Limb (tissue), 2 donors: Measurements from ENCODE around the gene AQP2.

Source experiments
- DNase-seq, 2 donors: peaks; one replicate each; pipeline ENCODE4 v3.0.0-alpha.2; 2016; ENCODE audit errors: extremely low spot score in 2 of 2

AQP2 gene

DNA sequence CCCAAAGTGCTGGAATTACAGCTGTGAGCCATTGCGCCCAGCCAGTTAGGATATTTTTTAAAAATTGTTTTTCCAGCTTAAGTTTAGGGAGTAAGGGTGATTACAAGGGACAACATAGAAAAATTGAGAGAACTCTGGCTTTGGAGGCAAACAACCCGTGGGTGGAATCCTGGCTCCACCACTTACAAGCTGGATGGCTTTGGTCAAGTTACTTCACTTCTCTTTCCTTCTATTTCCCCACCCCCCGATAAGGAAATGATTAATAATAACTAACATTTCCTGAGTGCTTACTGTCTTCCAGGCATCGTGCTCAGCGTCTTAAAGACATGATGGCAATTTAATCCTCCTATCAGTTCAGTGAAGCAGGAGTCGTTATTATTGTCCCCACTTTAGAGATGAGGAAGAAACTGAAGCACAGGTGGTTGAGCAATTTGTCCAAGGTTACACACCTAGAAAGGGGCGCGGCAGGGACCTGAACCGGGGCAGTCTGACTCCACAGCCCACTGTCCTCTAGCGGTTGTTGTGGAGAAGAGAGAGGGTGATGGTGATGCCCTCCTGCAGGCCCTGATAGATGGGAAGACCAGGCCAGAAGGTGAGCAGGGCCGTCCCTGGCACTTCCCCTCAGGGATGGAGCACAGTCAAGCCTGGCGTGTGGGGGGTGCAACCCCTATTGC lies 30.2 kb upstream of the AQP2 start:
- no peak for DNase-seq

DNA sequence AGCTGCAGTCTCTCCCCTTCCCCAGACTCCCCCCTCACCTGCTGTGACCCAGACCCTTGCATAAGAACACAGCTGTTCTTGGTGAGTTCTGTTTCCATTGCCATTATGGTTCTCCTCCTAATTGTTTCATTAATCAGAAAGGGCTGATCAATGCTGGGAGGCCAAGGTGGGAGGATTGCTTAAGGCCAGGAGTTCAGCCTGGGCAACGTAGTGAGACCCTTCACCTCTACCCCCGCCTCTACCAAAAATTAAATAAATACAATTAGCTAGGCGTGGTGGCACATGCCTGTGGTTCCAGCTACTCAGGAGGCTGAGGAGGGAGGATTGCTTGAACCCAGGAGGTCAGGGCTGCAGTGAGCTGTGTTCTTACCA lies 29.6 kb upstream of the AQP2 start:
- no peak for DNase-seq

DNA sequence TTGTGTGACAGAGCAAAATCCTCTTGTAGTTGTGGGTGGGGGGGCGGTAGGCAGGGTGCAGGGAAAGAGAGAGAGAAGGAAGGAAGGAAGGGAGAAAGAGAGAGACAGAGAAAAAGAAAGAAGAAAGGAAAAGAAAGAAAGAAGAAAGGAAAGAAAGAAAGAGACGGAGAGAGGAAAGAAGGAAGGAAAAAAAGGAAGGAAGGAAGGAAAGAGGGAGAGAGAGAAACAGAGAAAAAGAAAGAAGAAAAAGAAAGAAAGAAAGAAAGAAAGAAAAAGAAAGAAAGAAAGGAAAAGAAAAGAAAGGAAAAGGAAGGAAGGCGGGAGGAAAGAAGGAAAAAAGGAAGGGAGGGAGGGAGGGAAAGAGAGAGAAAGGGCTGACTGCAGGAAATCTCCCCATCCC lies 29.2 kb upstream of the AQP2 start:
- no peak for DNase-seq

DNA sequence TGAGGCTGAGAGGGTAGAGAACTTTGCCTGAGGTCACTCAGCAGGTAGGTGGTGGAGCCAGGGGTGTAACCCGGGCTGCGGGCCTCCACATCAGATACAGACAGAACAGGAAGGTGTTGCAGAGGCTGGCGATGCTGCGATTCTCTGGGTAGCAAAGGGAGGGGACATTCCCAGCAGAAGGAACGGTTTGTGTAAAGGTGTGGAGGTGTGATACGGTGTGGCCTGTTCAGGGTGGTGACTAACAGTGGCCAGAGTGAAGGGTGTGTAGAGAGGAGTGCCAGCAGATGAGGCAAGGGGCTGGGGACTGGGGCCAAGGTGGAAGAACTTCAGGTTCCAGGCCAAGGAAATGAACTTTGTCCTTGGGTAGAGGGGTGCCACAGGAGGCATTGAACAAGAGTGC lies 28.6 kb upstream of the AQP2 start:
- no peak for DNase-seq

DNA sequence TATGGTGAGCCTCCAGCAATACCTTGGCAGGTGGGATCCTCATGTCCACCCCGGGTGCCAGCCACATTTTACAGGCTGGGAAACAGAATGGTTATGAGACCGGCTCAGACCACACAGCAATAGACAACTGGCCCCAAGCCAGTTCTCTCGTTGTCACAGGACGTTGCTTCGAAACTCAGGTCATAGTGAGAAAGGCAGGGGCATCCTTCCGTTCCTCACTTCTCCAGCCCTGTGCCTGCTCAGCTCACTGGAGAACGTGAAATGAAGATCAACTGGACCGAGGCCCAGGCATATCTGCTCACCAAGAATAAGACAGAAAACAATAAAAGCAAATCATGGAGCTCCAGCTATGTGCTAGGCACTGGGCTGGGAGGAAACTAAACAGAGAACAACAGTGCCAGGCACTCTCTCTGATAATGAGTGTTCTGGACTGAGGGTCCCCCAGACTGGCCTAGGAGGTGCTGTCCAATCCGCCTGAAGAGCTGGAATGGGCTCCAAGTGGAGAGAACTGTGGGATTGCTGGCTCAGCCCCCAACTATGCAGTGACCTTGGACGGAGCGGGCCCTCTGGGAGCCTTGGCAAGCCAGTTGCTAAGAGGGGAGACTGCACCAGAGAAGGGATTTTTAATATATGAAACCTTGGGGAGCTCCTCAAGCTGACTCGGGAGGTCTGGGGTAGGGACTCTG lies 28.0 kb upstream of the AQP2 start:
- DNase-seq, result no peak

DNA sequence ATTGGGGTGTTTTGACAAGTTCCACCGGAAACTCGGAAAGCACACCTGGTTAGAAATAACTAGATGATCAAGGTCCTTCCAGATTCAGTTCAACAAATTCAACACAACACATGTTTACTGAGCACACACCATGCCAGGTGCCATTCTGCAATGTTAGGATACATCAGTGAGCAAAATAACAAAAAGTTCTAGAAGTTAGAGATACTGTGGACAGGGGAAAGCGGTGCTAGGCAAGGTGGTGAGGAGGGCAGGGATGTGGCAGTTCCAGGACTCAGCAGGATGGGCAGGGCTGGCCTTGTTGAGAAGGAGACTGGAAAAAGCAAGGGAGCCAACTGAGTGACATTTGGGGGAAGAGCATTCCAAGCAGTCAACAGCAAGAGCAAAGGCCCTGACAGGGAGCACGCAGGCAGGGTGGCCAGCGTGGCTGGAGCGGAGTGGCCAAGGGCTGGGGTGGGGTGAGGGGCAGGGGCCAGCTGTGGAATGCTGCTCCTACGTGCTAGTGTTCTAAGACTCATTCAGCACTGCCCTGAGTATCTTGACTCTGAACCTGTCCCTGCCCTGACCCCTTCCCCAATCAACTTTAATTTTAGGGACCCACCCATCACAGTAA lies 27.4 kb upstream of the AQP2 start:
- no peak for DNase-seq

DNA sequence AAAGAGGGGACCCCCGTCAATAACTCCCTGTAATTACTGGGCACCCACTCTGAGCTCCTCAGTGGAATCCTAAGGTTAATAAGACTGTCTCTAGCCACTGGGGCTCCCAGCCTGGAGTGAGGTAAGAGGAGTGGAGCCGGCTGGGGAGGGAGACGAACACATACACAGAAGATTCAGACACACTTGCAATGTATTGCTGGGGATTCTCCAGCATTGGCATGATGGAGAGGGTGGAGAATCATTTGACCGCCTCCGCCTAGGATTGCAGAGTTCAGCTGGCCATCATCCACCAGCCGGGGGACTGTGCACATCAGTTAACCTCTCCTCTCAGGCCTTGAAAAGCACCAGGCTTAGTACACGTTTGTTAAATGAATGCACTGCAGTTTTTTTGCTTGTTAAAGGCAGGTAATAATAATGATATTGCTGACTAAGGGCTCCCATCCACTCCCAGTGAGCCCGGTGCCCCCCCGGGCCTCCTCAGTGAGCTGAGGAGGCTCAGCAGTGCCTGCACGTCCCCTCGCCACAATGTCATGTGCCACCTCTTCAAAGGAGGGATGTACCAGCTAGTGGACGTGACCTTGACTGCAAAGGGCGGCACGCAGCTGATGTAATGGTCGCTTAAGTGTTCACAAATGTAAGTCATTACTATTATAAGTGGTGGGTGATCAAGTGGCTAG lies 26.5 kb upstream of the AQP2 start:
- DNase-seq, result no peak

DNA sequence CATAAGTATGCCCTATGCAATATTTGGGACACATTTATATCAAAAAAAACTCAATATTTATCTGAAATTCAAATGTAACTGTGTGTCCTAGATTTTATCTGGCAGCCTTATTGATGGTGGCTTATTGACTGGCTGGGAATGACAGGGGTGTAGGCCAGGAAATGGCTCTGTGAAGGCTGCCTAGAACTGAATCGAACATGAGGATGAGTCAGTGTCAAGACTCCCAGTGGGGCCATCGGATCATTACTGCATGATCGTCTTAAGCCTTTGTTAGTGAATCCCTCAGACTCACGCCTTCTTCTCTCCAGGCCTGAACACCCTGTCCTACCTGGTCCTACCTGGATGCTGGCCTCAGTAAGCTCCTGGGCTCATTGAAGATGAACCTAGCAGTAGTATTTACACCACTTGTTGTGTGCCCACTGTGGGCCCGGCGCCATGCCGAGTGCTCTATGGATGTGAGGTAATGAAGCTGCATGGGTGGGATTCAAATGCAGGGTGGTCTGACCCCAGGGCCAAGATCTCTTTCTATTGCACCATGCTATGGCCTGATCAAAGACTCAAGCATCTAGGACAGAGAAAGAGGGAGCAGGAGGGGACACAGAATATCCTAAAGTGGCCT lies 25.8 kb upstream of the AQP2 start:
- no peak for DNase-seq

DNA sequence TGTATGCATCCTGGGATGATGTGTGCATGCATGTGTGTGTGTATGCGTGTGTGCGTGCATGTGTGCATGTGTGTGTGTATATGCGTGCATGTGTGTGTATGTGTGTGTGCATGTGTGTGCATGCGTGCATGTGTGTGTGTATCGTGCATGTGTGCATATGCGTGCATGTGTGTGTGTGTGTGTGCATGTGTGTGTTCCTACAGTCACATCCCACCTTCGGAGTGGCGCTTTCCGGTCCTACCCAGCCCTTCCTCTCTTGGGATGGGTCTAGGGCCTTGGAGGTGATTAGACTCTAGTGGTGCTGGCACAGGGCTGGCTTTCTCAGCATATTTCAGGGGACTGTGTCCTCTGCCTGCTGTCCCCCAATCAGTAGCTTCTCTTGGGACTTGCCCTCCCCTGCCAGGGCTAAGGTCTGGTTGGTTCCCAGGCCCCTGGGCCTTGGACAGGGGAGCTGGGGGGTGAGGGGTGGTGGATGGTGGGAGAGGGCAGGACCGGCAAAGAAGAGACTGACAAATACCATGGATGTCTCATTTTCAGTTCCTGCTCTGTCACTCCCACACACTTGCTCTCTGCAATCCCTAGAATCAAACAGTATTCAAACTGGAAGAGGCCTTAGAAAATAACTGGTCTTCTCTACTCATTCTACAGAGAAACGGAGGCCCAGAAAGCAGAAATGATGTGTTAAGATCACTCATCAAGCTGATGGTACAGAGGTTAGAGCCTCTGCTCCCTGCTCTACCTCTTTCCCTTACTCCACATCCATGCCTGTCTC lies 24.9 kb upstream of the AQP2 start:
- no peak for DNase-seq

DNA sequence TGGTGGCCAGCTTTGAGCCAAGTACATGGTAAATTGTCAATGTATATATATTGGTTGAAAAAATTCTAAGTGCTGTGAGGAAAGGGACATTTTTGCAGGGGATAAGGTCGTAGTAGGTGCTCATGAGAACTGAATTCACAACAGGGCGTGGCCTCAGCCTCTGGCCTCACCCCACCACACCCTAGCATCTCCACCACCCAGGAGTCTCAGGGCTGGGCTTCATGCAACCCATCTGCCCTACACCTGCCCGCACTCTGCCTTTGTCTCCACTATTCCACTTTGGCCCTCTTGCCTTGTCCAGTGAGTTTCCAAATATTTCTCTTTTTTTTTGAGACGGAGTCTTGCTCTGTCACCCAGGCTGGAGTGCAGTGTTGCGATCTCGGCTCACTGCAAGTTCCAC lies 22.1 kb upstream of the AQP2 start:
- DNase-seq, result no peak

DNA sequence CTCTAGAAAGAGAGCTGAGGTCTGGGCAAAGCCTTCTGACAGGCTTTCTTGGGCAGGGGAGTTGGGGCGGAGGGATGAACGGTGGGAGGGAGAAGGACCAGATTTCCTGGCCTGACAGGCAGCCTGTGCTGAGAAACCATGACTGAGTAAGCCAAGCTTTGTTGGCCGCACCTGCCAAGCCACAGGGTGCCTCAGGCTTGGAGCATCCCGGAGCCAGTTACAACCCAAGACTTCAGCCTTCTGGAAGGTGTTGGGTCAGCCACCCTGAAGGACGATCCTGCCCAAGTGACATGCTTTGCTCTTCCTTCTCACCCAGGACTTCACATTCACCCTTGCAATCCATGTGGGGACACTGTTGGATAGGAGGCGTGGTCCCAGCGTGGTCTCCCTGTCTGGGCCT lies 21.0 kb upstream of the AQP2 start:
- DNase-seq, result no peak

DNA sequence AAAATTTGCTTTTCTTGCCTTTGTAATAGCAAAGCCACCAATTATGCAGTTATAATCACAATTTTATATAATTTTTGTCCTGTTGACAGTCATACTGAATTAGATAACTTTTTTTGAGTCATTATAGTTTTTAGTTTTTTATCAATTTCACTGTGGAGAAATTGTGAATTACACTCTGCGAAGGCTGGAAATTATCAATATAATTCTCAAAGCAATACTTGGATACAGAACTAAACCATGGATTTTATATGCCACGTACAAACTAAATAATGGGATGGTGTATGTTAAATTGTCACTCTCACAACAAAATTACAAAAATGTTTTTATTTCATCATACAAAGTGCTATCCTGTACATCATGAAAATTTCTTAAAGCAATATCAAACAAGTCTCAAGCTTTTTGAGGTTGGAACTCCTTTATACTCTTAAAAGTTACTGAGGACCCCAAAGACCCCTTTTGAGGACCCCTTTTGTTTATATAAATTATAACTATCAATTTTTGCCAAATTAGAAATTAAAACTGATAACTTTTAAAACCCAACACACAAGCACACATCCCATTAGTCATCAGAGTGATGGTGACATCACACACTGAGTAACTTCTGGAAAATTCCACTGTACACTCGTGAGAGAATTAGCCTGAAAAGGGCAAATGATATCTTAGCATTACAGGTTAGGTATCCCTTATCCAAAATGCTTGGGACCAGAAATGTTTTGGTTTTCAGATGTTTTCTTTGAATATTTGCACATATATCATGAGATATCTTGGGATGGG lies 19.8 kb upstream of the AQP2 start:
- no peak for DNase-seq

DNA sequence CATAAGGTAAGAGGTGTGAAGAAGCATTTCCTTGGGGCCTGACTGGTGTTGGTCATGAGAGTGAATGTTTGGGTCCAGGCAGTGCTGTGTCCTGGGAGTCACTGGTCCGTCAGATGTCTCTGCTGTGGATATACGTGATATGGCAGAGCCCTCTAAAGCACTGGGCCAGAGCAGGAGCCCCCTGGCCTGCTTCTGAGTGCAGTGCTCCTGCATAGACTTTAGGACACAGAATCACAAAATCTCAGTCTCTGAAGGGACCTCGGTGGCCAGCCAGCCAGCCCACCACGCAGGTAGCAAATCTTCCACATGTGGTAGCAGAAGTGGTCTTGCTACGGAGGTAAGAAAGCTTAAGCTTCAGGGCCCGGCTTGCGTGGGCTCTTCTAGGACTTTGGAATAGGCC lies 18.5 kb upstream of the AQP2 start:
- no peak for DNase-seq

DNA sequence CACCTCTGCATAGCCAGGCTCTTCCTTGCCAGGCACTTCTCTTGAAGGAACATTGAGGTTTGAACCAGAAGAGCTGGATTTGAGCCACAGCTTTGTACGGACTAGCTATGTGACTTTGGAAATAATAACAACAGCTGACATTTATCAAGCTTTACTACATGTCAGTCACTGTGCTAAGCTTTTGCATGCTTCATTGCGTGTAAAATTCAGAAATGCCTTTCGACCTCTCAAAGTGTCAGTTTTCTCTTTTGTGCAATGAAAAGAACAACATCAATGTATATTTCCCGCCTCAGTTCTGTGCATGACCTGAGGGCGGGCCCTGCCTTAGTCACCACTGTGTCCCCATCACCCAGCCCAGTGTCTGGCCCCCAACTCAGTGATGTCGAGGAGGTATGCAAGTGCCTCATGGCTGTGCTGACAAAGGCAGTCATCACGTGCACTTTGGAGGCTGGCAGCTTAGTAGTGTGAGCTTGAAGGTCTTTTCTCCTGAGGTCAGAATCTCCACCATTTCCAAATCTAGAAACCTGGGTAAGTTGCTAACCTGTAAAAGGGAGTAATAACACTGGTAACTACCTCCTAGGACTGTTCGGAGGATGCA lies 17.9 kb upstream of the AQP2 start:
- DNase-seq, result no peak

DNA sequence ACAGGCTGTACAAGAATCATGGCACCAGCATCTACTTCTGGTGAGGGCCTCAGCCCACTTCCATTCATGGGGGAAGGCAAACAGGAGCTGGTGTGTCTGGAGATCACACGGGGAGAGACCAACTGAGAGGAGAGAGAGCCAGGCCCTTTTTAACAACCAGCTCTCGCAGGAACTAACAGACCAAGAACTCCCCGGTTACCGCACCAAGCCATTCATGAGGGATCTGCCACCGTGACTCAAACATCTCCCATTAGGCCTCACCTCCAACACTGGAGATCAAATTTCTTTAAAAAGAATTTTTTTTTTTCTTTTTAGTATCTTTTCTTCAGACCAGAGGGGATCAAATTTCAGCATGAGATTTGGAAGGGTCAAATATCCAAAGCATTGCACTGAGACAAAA lies 16.7 kb upstream of the AQP2 start:
- no peak for DNase-seq

DNA sequence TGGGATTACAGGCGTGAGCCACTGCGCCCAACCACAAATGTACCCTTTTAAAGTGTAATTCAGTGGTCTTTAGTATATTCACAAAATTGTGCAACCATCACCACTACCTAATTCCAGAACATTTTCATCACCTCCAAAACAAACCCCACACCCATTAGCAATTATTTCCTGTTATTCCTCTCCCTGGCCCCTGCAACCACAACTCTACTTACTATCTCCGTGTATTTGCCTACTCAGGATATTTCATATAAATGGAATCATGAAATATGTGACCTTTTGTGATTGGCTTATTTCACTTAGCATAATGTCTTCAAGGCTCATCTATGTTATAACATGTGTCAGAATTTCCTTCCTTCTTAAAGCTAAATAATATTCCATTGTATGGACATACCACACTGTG lies 16.0 kb upstream of the AQP2 start:
- DNase-seq, result no peak

DNA sequence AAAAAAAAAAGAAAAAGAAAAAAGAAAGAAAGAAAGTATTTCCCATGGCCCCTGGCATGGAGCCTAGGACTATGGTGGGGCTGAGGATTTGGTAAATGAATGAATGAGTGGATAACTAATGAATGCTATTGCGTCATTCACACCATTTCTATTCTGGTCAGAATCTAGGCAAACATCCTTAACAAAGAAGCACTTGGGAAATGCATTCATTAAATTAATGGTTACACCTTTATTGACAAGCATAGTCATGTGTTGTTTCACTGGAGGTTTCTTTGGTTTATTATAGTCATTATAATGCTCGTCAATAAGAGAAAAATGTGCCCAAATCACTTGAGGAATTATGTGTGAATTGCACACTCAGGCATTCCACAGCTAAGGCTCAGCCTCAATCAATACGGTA lies 13.6 kb upstream of the AQP2 start:
- no peak for DNase-seq

DNA sequence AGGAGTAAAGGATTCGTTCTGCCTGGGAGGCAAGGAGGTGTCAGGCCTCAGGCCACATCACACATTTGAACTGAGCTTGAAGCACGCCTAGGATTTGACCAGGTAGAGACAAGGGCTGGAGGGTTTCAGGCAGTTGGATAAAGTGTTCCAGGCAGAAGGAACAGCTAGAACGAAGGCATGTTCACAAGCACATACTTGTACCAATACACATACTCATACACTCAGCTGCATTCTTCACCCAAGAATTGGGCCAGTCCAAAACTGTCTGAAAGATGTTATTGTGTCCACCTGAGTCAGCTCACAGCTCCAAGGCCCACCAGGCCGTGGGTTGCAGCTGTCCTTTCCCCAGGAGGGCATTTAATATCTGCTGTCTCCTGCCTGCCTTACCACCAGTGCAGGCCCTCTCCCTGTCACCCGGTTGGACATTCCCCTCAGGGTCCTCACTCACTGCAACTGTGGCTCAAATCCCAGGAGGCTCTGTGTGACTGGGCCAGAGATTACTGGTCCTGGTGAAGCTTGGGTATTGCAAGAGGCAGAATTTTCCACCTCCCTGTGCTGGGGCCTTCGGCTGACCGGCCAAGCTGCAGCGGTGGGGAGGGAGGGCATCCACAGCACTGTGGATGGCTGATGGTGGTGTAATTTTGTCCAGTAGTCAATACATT lies 12.8 kb upstream of the AQP2 start:
- DNase-seq, result no peak

DNA sequence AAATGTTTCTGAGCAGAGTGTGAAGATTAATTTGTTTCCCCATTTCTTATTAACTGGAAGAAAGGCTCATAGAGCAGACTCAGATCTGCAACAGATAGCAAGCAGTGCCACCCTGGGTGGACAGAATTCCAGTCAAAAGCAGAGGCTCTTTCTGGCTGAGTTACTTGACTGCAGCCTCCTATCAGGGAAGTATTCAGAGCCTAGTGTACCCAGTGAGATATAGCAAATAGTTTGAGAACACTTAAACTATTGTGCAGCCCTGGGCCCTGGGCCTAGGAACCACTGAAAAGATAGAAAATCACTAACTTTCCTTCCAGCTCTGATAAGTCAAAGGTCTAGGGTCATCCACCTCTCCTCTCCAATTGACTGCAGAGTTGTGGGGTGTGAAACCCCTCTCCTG lies 11.2 kb upstream of the AQP2 start:
- no peak for DNase-seq

DNA sequence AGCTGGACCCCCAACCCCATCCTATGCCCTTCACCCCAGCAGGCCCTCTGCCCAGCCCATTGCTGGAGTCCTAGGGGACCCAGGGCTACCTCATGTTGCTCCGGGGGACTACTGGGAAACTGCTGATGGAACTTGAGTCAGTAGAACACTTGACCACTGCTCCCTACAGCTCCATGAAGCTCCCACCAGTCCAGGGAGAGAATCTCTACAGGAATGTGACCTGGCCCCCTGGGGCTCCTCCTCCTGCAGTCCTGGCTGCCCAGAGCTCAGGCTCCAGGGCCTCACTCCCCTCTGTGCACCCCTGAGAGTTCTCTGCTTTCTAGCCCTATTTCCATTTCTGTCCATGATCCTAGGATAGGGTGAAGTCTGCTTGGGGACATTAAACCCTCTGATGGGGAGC lies 10.8 kb upstream of the AQP2 start:
- no peak for DNase-seq
